Adrenal gland (tissue), 12 donors: Measurements from ENCODE around the gene E4F1. TPM values are rescaled to one million over a fixed set of nuclear protein-coding genes. Genes with fewer than 3 reads are reported as not detected.

Source experiments
- DNase-seq, 7 donors: peaks; one replicate each; pipeline ENCODE4 v3.0.0-alpha.2; 2019 to 2020
- H3K27ac ChIP-seq, 5 donors: fragments of 200-600 bp; sonication (generic) in 4 of 5; 1 replicate in 3 of 5; 2 replicates in 2 of 5; pipeline versions ENCODE4 v1.5.1 to v1.8.0; 2016 to 2020; ENCODE audit warnings: mild to moderate bottlenecking in 1 of 5
- H3K27me3 ChIP-seq: fragments of 200-600 bp; 2 replicates; pipeline ENCODE4 v1.8.0; 2021
- H3K36me3 ChIP-seq, 2 donors: fragments of 200-600 bp; replicated peaks in 1 of 2; 1 replicate in 1 of 2; 2 replicates in 1 of 2; pipeline versions ENCODE4 v1.5.1 to v1.8.0; 2018 to 2022
- H3K4me1 ChIP-seq, 2 donors: fragments of 200-600 bp; replicated peaks in 1 of 2; 1 replicate in 1 of 2; 2 replicates in 1 of 2; pipeline versions ENCODE4 v1.5.1 to v1.8.0; 2018 to 2021
- H3K4me3 ChIP-seq, 4 donors: fragments of 200-600 bp; sonication (generic) in 3 of 4; one replicate each; pipeline ENCODE4 v1.5.1; 2016 to 2018
- H3K9me3 ChIP-seq, 3 donors: fragments of 200-600 bp; sonication (generic) in 1 of 3; replicated peaks in 1 of 3; 1 replicate in 2 of 3; 2 replicates in 1 of 3; pipeline versions ENCODE4 v1.5.1 to v1.8.0; 2016 to 2021
- POLR2A ChIP-seq, 2 donors: fragments of 450-650 bp; IDR thresholded peaks; one replicate each; pipeline ENCODE4 v1.6.1; 2017; ENCODE audit warnings: antibody characterized with exemption in 2 of 2, mild to moderate bottlenecking in 2 of 2, moderate library complexity in 1 of 2
- WGBS, 4 donors: extraction: QIAGEN DNeasy Blood & Tissue Kit in 2 of 4; methylation state at CpG; one replicate each; pipeline versions ENCODE4 v1.1.5 to v1.1.7; 2013 to 2017; 5-methylcytosine and 5-hydroxymethylcytosine counted together
- intact Hi-C, 2 donors: fragments of 100-400 bp; cut with DNase I; formaldehyde crosslinking; loops; one replicate each; pipeline versions ENCODE4 v1.14.1 to v1.15.0; 2022 to 2023
- polyA plus RNA-seq, 3 donors: library from polyadenylated mRNA; stranded (reverse); fragments of 200-250 nt in 2 of 3; fragments of 350-450 nt in 1 of 3; fragmentation: Illumina TruSeq in 1 of 3; extraction: RNeasy Lipid Tissue Mini Kit (QIAGEN cat#74804) in 1 of 3; gene quantifications; one replicate each; pipeline ENCODE4 v1.2.3, GENCODE V29; 2013 to 2014
- total RNA-seq, 9 donors: library from RNA; depleted of rRNA in 4 of 9; stranded (reverse); fragments of >200 nt in 4 of 9; fragments of 120-200 nt in 1 of 9; fragmentation: NEBNext Ultra II Directional in 1 of 9; extraction: Animal tissue kit (Norgen Biotek cat#: 25700) in 1 of 9; gene quantifications; one replicate each; pipeline versions ENCODE4 v1.1.0 to v1.2.4, GENCODE V29; 2013 to 2023
- TF ChIP-seq, protein P1 (sequence below), 6 experiments: fragments of 450-650 bp in 4 of 6; fragments of 200-600 bp in 2 of 6; sonication (generic) in 1 of 6; IDR thresholded peaks; 1 replicate in 5 of 6; 2 replicates in 1 of 6; pipeline versions ENCODE4 v1.5.1 to v1.8.0; 2016 to 2021; ENCODE audit warnings: antibody characterized with exemption in 6 of 6, mild to moderate bottlenecking in 2 of 6, moderate library complexity in 1 of 6
- donor health status: healthy with polysubstance abuse.
- donor health status: Bipolar disorder and iron deficiency.
- donor health status: DM: yes; HTN: yes; CAD: no.
- donor health status: DM: no; HTN: no; CAD: no.
- donor health status: DM: no; HTN: no; CAD: no.
- donor health status: DM: yes; HTN: yes; CAD: no.

The E4F1 gene
- total and polyA plus RNA-seq, 12 donors: 2.9 to 121 (median 27.1) TPM

DNA sequence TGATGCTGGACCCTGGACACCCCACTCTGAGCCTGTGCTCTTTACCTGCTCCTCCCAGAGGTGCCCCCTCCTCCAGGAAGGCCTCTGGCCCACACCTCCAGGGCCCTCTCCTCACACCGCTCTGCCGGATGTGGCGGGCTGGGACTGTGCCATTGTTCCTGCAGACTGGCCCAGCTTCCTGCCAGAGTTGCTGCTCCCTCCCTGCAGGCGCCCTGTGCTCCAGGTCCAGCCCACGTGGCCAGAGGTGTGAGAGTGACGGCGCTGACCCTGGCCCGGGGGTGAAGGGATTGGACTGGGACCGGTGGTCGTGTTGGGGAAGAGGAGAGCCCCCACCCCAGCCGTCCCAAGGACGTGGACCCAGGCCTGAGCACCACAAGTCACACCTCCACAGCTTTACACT is 5.7 kb downstream of the E4F1 start:
- Histone ChIP-seq H3K27ac (no peak overlapping the region), H3K4me3 (no peak overlapping the region), H3K36me3 (peaks cover 0 to 53% of the 10 kb centered on the region in 2 donors), H3K27me3 (no peaks in the 10 kb centered on the region), H3K9me3 (no peaks in the 10 kb centered on the region), H3K4me1 (peaks cover 14 to 28% of the 10 kb centered on the region in 2 donors)
- intact Hi-C loops: no loop called here
- TF ChIP-seq, protein P1, sequence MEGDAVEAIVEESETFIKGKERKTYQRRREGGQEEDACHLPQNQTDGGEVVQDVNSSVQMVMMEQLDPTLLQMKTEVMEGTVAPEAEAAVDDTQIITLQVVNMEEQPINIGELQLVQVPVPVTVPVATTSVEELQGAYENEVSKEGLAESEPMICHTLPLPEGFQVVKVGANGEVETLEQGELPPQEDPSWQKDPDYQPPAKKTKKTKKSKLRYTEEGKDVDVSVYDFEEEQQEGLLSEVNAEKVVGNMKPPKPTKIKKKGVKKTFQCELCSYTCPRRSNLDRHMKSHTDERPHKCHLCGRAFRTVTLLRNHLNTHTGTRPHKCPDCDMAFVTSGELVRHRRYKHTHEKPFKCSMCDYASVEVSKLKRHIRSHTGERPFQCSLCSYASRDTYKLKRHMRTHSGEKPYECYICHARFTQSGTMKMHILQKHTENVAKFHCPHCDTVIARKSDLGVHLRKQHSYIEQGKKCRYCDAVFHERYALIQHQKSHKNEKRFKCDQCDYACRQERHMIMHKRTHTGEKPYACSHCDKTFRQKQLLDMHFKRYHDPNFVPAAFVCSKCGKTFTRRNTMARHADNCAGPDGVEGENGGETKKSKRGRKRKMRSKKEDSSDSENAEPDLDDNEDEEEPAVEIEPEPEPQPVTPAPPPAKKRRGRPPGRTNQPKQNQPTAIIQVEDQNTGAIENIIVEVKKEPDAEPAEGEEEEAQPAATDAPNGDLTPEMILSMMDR (IDR thresholded peaks at IDR 0.05): no peak
- no peak for TF ChIP-seq POLR2A (IDR thresholded peaks at IDR 0.05)
- WGBS, 4 donors: 75 to 83% (median 78%) methylated on average over 4 to 12 of the region's 12 CpGs
- no peak for DNase-seq

DNA sequence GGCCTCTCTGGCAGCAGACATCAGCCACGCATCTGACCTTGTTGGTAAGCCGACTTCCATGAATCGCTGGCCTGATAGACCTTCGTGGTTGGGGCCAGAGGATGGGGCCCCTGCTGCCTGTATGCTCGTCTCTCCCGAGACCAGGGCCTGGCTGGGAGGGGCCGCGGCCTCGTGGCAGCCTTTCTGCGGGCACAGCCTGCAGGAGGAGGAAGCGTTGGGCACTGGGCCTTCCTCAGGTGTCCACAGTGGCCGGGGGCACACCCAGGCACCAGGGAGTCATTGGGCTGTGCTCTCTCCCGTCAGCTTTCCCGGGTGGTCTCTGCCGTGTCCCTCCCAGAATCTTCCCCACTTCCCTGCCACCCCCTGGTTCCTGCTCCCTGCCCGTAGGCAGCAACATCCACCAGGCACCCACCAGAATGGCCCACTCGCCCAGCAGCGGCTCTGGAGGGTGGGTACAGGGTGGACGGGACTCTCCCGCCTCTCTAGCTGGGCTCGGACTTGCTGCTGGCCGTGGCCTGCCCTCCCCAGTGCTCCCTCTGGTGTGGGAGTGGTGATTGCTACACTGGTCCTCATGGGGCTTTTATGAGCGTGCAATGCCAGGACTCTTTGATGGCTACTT is 6.3 kb downstream of the E4F1 start:
- Histone ChIP-seq H3K4me3 (no peak overlapping the region), H3K36me3 (peaks cover 0 to 60% of the 10 kb centered on the region in 2 donors), H3K27me3 (no peaks in the 10 kb centered on the region), H3K27ac (no peak overlapping the region), H3K4me1 (peaks cover 8 to 21% of the 10 kb centered on the region in 2 donors), H3K9me3 (no peaks in the 10 kb centered on the region)
- WGBS, 4 donors: 79 to 88% (median 85%) methylated on average over 3 to 23 of the region's 23 CpGs
- intact Hi-C loops: no loop called here
- no peak for TF ChIP-seq POLR2A (IDR thresholded peaks at IDR 0.05)
- TF ChIP-seq, protein P1 (IDR thresholded peaks at IDR 0.05): no peak
- no peak for DNase-seq

DNA sequence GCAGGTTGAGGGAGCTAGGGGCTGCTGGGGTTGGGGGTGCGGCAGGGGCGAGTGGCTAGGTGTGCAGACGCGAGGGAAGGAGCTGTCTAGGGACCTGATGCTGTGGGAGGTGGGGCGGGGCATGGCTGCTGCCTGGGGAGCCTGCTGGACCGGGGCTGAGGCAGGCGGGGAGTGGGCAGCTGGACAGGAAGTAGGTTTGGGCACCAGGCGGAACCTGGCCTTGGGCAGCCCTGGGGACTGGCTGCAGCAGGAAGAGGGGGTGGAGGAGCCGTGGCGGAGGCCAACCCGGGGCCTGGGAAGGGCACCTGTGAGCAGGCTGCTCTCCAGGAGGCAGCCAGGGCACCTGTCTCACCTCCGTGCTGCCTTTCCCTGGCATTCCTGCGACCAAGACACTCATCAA is 7.0 kb downstream of the E4F1 start:
- no peaks in the 10 kb centered on the region for H3K9me3 ChIP-seq
- H3K4me3 ChIP-seq: no peak overlapping the region
- peak in 3 of 7 donors; percentile 48 to 64 (median 53) for DNase-seq
- peaks cover 6 to 16% of the 10 kb centered on the region in 2 donors for H3K4me1 ChIP-seq
- no peak overlapping the region for H3K27ac ChIP-seq
- H3K27me3 ChIP-seq: no peaks in the 10 kb centered on the region
- no peak for TF ChIP-seq POLR2A (IDR thresholded peaks at IDR 0.05)
- TF ChIP-seq, protein P1 (IDR thresholded peaks at IDR 0.05): no peak
- WGBS, 4 donors: 48 to 76% (median 56%) methylated on average over 7 to 13 of the region's 13 CpGs
- intact Hi-C loops: no loop called here
- peaks cover 0 to 66% of the 10 kb centered on the region in 2 donors for H3K36me3 ChIP-seq

DNA sequence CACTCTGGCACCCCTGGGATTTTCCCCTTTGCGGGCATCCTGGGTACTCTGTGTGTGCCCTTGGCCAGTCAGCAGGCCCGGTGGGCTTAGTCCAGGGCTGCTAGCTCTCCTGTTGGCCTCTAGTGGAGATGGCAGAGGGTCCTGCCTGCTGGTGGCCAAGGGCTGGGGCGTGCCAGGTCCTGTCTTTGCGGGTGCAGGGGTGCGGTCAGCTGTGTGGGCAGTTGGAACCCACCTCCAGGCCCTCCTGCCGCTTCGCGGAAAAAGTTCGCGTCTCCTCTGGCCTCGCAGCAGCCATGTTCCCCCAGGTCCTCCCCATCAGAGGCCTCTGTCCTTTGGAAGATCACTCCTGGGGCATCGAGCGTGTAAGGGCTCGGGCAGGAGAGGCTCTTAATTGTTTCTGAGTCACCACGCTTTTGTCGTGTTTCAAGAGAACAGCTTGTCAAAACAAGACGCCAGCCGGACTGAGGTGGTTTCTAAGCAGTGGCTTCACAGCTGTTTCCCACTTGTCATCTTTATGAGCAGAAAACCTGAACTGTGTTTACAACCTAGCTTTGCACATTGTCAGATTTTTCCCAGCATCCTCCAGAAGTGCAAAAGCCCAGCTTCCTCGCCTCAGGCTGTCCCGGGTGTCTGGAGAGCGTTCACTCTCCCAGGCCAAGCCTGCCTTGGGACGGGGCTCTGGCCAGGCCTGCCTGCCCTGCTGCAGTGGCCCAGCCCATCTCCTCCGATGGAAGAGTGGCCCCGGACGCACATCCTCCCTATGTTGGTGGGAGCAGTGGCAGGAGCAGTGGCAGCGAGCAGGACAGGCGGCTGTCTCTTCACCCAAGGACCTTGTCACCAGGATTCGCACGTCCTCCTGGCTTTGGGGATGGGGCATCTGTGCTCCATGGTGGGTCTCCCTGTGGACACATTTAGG is 7.9 kb downstream of the E4F1 start:
- DNase-seq: no peak
- 85 to 89% (median 87%) methylated on average over 20 to 29 of the region's 29 CpGs for WGBS, 4 donors
- H3K4me3 ChIP-seq: no peak overlapping the region
- H3K27ac ChIP-seq: no peak overlapping the region
- H3K36me3 ChIP-seq: peaks cover 0 to 71% of the 10 kb centered on the region in 2 donors
- intact Hi-C loops: no loop called here
- H3K9me3 ChIP-seq: no peaks in the 10 kb centered on the region
- TF ChIP-seq, protein P1 (IDR thresholded peaks at IDR 0.05): no peak
- no peak for TF ChIP-seq POLR2A (IDR thresholded peaks at IDR 0.05)
- no peaks in the 10 kb centered on the region for H3K27me3 ChIP-seq
- peaks cover 5 to 11% of the 10 kb centered on the region in 2 donors for H3K4me1 ChIP-seq
